Ishikawa (cell line): ENCODE measurements around the gene ZSCAN1.

Source experiments
- CEBPB ChIP-seq: IDR thresholded peaks from 2 replicates; pipeline ENCODE4 v1.6.1; 2012
- CREB1 ChIP-seq: IDR thresholded peaks from 2 replicates; pipeline ENCODE4 v1.6.1; 2012; ENCODE audit warnings: low read depth
- EGR1 ChIP-seq: IDR thresholded peaks from 2 replicates; pipeline ENCODE4 v1.6.1; 2012
- EP300 ChIP-seq: IDR thresholded peaks from 2 replicates; pipeline ENCODE4 v1.6.1; 2012; ENCODE audit warnings: borderline replicate concordance
- FOXM1 ChIP-seq: IDR thresholded peaks from 2 replicates; pipeline ENCODE4 v1.6.1; 2012; ENCODE audit warnings: low read depth, borderline replicate concordance
- NFIC ChIP-seq: IDR thresholded peaks from 2 replicates; pipeline ENCODE4 v1.6.1; 2012
- RAD21 ChIP-seq: IDR thresholded peaks from 2 replicates; pipeline ENCODE4 v1.6.1; 2012; ENCODE audit warnings: low read depth
- TAF1 ChIP-seq: IDR thresholded peaks from 2 replicates; pipeline ENCODE4 v1.6.1; 2012; ENCODE audit warnings: low read depth, mild to moderate bottlenecking
- TEAD4 ChIP-seq: IDR thresholded peaks from 2 replicates; pipeline ENCODE4 v1.6.1; 2012
- YY1 ChIP-seq: IDR thresholded peaks from 2 replicates; pipeline ENCODE4 v1.6.1; 2012; ENCODE audit warnings: low read depth
- ZBTB7A ChIP-seq: IDR thresholded peaks from 2 replicates; pipeline ENCODE4 v1.6.1; 2012; ENCODE audit warnings: low read depth
- TF ChIP-seq, protein P1 (sequence below): IDR thresholded peaks from 2 replicates; pipeline ENCODE4 v1.6.1; 2012; ENCODE audit warnings: low read depth, mild to moderate bottlenecking
- TF ChIP-seq, protein P2 (sequence below): IDR thresholded peaks from 2 replicates; pipeline ENCODE4 v1.6.1; 2012

DNA sequence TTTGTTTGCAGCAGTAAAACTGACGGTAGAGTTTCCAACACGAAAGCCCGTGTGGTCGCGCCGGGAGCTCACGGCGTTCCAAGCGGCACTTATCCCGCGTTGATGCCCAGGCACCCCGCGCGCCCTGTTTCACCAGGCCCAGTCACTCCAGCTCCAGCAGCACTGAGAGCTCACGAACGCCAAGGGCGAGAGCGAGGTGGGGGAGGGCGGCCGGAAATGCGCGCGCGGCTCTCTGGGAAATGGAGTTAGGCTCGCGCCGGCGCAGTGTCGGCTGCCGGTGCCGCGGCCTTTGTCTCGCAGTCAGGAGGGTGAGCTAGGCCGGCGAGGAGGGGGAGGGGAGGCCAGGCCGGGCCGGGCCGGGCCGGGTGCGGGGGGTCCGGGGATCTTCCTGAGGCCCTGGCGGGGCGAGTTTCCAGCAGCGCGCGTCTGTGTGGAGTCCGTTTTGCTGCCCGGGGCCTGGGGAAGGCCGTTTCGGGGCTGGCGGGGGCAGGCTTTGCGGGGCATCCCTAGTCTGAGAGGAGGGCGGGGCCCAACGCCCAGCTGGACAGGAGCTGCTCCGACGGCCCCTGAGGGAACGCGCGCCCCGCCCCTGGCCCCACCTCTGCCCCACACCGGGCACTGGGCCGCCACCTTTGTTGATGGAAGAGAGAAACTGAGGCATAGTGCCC, 25.3 kb downstream of the ZSCAN1 start, which contains the start of gene ZNF135:
- no peak for TF ChIP-seq RAD21
- TF ChIP-seq, protein P1, sequence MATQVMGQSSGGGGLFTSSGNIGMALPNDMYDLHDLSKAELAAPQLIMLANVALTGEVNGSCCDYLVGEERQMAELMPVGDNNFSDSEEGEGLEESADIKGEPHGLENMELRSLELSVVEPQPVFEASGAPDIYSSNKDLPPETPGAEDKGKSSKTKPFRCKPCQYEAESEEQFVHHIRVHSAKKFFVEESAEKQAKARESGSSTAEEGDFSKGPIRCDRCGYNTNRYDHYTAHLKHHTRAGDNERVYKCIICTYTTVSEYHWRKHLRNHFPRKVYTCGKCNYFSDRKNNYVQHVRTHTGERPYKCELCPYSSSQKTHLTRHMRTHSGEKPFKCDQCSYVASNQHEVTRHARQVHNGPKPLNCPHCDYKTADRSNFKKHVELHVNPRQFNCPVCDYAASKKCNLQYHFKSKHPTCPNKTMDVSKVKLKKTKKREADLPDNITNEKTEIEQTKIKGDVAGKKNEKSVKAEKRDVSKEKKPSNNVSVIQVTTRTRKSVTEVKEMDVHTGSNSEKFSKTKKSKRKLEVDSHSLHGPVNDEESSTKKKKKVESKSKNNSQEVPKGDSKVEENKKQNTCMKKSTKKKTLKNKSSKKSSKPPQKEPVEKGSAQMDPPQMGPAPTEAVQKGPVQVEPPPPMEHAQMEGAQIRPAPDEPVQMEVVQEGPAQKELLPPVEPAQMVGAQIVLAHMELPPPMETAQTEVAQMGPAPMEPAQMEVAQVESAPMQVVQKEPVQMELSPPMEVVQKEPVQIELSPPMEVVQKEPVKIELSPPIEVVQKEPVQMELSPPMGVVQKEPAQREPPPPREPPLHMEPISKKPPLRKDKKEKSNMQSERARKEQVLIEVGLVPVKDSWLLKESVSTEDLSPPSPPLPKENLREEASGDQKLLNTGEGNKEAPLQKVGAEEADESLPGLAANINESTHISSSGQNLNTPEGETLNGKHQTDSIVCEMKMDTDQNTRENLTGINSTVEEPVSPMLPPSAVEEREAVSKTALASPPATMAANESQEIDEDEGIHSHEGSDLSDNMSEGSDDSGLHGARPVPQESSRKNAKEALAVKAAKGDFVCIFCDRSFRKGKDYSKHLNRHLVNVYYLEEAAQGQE = no peak
- no peak for TF ChIP-seq EP300
- TF ChIP-seq CREB1 = no peak
- no peak for TF ChIP-seq TAF1
- no peak for TF ChIP-seq FOXM1
- no peak for TF ChIP-seq ZBTB7A
- no peak for TF ChIP-seq CEBPB
- TF ChIP-seq, protein P2, sequence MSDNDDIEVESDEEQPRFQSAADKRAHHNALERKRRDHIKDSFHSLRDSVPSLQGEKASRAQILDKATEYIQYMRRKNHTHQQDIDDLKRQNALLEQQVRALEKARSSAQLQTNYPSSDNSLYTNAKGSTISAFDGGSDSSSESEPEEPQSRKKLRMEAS = no peak
- no peak for TF ChIP-seq TEAD4
- no peak for TF ChIP-seq YY1
- TF ChIP-seq EGR1 = no peak
- TF ChIP-seq NFIC = no peak
